BLaER1 treated with 17β-estradiol and CSF1 and Interleukin-3, amounts not matched to agents 10 nM and 100 nM (cell line): Measurements from ENCODE around the gene CPHXL2.

Experiments
- H3K27ac ChIP-seq, 11 experiments: shearing (Covaris generic); formaldehyde crosslinking; 2 replicates each; pipeline ENCODE4 v1.8.1; 2022
- H3K27me3 ChIP-seq, 11 experiments: shearing (Covaris generic); formaldehyde crosslinking; 2 replicates each; pipeline ENCODE4 v1.8.1; 2022
- H3K36me3 ChIP-seq, 11 experiments: shearing (Covaris generic); formaldehyde crosslinking; 2 replicates each; pipeline ENCODE4 v1.8.1; 2022
- H3K4me1 ChIP-seq, 10 experiments: shearing (Covaris generic); formaldehyde crosslinking; 2 replicates each; pipeline ENCODE4 v1.8.1; 2022
- H3K4me2 ChIP-seq, 11 experiments: shearing (Covaris generic); formaldehyde crosslinking; 2 replicates each; pipeline ENCODE4 v1.8.1; 2022
- H3K4me3 ChIP-seq, 10 experiments: shearing (Covaris generic); formaldehyde crosslinking; 2 replicates each; pipeline ENCODE4 v1.8.1; 2022
- H3K9ac ChIP-seq, 11 experiments: shearing (Covaris generic); formaldehyde crosslinking; 2 replicates each; pipeline ENCODE4 v1.8.1; 2022
- H3K9me3 ChIP-seq, 11 experiments: shearing (Covaris generic); formaldehyde crosslinking; replicated peaks in 1 of 11; 2 replicates each; pipeline ENCODE4 v1.8.1; 2022
- H4K20me1 ChIP-seq, 11 experiments: shearing (Covaris generic); formaldehyde crosslinking; 2 replicates each; pipeline ENCODE4 v1.8.1; 2022
- Cebpa-rat ChIP-seq, 11 experiments: shearing (Covaris generic); IDR thresholded peaks; 2 replicates each; pipeline ENCODE4 v1.8.1; 2022

CPHXL2 gene

DNA sequence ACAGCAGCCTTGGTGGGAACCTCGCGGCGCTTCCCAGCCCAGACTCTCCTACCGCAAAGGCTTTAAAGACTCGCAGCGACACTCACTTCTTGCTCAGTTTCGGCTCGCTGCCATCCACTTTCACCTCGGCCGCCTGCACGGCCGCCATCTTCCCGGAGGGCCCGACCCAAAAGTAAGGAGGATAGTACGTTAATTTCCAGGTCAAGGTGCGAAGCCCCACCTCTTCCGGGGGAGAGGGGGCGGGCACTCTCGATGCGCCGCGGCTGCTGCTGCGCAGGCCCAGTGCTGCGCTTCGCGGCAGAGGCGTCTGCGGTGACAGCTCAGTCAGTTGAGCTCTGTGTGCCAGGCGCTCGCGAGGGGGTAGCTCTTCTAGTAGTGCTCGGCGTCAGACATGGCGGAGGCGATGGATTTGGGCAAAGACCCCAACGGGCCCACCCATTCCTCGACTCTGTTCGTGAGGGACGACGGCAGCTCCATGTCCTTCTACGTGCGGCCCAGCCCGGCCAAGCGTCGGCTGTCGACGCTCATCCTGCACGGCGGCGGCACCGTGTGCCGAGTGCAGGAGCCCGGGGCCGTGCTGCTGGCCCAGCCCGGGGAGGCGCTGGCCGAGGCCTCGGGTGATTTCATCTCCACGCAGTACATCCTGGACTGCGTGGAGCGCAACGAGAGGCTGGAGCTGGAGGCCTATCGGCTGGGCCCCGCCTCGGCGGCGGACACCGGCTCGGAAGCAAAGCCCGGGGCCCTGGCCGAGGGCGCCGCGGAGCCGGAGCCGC, 29.1 kb downstream of the CPHXL2 start, which contains the start of the genes KARS1 and TERF2IP:
Gene KARS1, minus strand, starts transcription at position 174 of the 773 bp plus-strand sequence. Its CDS starts 26 bp downstream, at position 148.
Gene TERF2IP, plus strand, starts transcription at position 282 of the 773 bp plus-strand sequence. Its CDS starts 110 bp downstream, at position 392.
- Histone ChIP-seq H3K36me3 (peaks cover 25 to 58% (median 41%) of the 10 kb centered on the region in 11 experiments), H4K20me1 (peaks cover 37 to 86% (median 66%) of the 10 kb centered on the region in 11 experiments), H3K9ac (peak within 1 kb of the TSS; percentile 88 to 97 (median 93)), H3K27me3 (no peaks in the 10 kb centered on the region), H3K4me1 (peaks cover 45 to 58% (median 52%) of the 10 kb centered on the region in 10 experiments), H3K9me3 (no peaks in the 10 kb centered on the region), H3K4me3 (peak within 1 kb of the TSS; percentile 80 to 98 (median 94)), H3K4me2 (peak within 1 kb of the TSS; percentile 86 to 98 (median 93)), H3K27ac (peak within 1 kb of the TSS; percentile 85 to 96 (median 93))
- no peak for TF ChIP-seq Cebpa-rat (IDR thresholded peaks at IDR 0.05)

DNA sequence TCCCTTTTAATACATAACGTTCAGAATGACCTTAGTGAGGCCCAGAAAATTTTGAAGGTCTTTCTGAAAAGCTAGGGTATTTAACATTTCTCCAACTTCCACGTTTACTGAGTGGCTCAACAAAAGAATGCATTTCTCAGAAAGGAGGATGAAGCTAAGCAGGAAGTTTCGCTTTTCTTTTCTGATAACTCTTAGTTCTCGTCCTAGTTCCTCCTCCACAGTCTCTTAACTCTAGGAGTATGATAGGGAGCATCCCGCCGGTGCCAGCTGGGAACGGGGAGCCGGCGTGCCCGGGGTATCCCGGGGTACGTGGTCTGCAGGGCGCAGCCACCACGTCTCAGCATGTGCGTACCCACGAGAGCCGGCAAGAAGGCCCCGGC, 29.7 kb downstream of the CPHXL2 start:
- H3K4me1 ChIP-seq: peaks cover 45 to 52% (median 49%) of the 10 kb centered on the region in 10 experiments

DNA sequence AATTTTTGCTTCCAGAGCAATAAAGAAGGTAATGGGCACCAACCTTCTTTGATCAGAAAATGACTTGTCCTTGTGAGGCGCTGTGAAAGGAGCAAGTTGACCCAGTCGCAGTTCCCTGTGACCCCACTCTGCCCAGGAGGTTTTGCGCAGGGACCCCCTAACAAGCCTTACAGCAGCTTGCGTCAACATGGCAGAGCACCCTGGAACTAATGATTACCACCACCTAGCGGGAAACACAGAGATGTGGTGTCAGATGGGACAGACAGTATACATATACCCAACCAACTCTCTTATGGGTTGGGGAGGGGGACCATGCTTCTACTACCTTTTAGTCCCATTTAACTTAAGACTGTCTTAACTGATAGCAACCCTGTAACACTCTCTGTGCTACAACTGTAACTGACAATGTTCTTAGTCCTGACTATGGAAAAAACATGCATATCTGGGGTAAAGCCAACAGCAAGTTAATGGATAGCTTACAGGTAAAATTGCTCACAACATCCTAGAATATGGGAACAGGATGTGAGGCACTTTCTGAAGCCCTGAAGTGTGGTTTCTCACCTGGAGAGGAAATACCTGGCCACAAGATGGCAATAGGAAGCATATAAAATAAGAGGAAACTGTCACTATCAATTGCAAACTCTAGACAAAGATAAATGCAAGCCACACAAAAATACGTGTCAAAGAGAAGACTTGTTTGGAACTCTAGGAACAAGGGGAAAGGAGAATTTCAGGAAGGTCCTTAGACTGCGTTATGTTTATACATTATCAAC, 32.4 kb downstream of the CPHXL2 start:
- TF ChIP-seq Cebpa-rat (IDR thresholded peaks at IDR 0.05): no peak
- Histone ChIP-seq H3K4me1 (peaks cover 22 to 28% (median 26%) of the 10 kb centered on the region in 10 experiments), H3K9me3 (no peaks in the 10 kb centered on the region), H3K27me3 (no peaks in the 10 kb centered on the region), H3K36me3 (peaks cover 57 to 69% (median 66%) of the 10 kb centered on the region in 11 experiments), H3K27ac (no peak overlapping the region), H3K4me3 (no peak overlapping the region), H3K9ac (no peak overlapping the region), H4K20me1 (peaks cover 9 to 86% (median 66%) of the 10 kb centered on the region in 11 experiments; a peak in 21 of 22 replicates), H3K4me2 (peak overlapping the region in 9 of 11 experiments; percentile 85 to 96 (median 92); a peak in 10 of 22 replicates)

More for the DNA sequence above, 29.7 kb downstream of the CPHXL2 start:
- H3K9me3 ChIP-seq: no peaks in the 10 kb centered on the region
- H4K20me1 ChIP-seq: peaks cover 35 to 86% (median 66%) of the 10 kb centered on the region in 11 experiments
- H3K27me3 ChIP-seq: no peaks in the 10 kb centered on the region
- H3K27ac ChIP-seq: peak overlapping the region; percentile 85 to 96 (median 93); a peak in 21 of 22 replicates
- peak overlapping the region; percentile 88 to 97 (median 93) for H3K9ac ChIP-seq
- peak overlapping the region; percentile 80 to 98 (median 94) for H3K4me3 ChIP-seq
- peak overlapping the region; percentile 85 to 96 (median 92) for H3K4me2 ChIP-seq
- no peak for TF ChIP-seq Cebpa-rat (IDR thresholded peaks at IDR 0.05)
- peaks cover 30 to 58% (median 46%) of the 10 kb centered on the region in 11 experiments for H3K36me3 ChIP-seq

DNA sequence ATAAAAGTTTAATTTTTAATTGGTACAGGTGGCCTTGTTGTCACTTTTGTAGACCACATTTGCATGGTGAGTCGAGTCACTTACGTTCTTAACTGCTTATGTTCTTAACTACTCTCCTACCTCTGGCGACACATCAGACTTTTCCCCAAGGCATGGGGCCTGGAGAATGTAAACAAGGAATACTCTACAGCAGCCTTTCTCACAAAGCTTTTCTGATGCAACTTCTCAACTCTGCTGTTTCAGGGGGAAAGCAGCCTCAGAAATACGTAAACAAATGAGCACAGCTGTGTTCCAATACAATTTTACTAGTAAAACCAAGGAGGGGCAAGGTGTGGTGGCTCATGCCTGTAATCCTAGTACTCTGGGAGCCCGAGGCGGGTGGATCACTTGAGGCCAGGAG, 36.2 kb downstream of the CPHXL2 start:
- H3K27me3 ChIP-seq: no peaks in the 10 kb centered on the region
- H3K36me3 ChIP-seq: peaks cover 95 to 100% (median 100%) of the 10 kb centered on the region in 11 experiments
- no peak overlapping the region for H3K27ac ChIP-seq
- no peak overlapping the region for H3K4me2 ChIP-seq
- H3K9me3 ChIP-seq: no peaks in the 10 kb centered on the region
- H3K4me3 ChIP-seq: no peak overlapping the region
- peaks cover 7 to 98% (median 96%) of the 10 kb centered on the region in 11 experiments; a peak in 21 of 22 replicates for H4K20me1 ChIP-seq
- no peak overlapping the region for H3K9ac ChIP-seq
- no peak for TF ChIP-seq Cebpa-rat (IDR thresholded peaks at IDR 0.05)
- H3K4me1 ChIP-seq: peaks cover 10 to 17% (median 14%) of the 10 kb centered on the region in 10 experiments

DNA sequence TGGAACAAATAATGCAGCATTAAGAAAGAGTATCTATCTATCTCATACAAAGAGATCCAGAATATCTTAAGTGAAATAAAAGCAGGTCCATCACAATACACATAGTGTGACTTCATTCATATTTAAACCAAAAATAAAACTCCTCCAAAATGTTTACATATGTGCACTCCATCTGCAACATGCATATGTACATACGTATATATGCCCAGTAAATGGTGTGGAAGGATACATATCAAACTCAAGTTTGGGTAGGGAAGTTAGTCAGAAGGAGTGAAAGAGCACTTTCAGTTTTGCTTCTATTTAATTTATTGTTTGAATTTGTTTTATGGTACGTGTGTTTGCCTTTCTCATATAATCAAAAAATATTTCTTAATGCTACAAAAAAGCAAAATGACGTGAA, 41.8 kb downstream of the CPHXL2 start:
- Histone ChIP-seq H3K27me3 (no peaks in the 10 kb centered on the region), H3K9ac (no peak overlapping the region)

DNA sequence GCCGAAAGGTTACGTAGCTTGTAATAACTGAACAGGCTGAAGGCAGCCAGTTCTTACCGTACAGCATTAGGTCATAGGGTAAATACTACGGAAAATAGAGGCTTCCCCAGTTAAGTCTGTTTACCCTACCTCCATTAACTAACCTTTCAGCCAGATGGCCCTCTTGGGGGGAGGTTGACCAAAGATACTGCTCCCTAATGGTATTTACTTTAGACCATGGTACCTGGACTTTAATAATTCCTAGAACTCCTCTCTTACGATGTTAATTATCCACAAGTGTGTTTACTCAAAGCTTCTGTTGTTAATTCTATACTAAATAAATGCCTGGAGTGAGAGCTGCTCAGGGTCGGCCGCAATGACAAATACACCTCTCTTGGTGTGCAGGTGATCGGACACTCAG, 44.0 kb downstream of the CPHXL2 start:
- H3K36me3 ChIP-seq: peaks cover 100% of the 10 kb centered on the region in 11 experiments
- no peak overlapping the region for H3K4me3 ChIP-seq
- H3K27ac ChIP-seq: no peak overlapping the region
- no peak overlapping the region for H3K9ac ChIP-seq
- H4K20me1 ChIP-seq: peaks cover 0 to 84% (median 40%) of the 10 kb centered on the region in 11 experiments; a peak in 18 of 22 replicates
- no peaks in the 10 kb centered on the region for H3K27me3 ChIP-seq
- no peak for TF ChIP-seq Cebpa-rat (IDR thresholded peaks at IDR 0.05)
- H3K9me3 ChIP-seq: no peaks in the 10 kb centered on the region
- H3K4me2 ChIP-seq: no peak overlapping the region
- peaks cover 12 to 23% (median 17%) of the 10 kb centered on the region in 10 experiments for H3K4me1 ChIP-seq

More for the DNA sequence above, 41.8 kb downstream of the CPHXL2 start:
- Histone ChIP-seq H4K20me1 (peaks cover 0 to 86% (median 45%) of the 10 kb centered on the region in 11 experiments; a peak in 18 of 22 replicates), H3K9me3 (no peaks in the 10 kb centered on the region), H3K36me3 (peaks cover 99 to 100% (median 100%) of the 10 kb centered on the region in 11 experiments), H3K4me2 (no peak overlapping the region), H3K4me1 (peaks cover 0 to under 1% (median 0%) of the 10 kb centered on the region in 10 experiments; a peak in 2 of 20 replicates), H3K27ac (no peak overlapping the region), H3K4me3 (no peak overlapping the region)
- TF ChIP-seq Cebpa-rat (IDR thresholded peaks at IDR 0.05): no peak

DNA sequence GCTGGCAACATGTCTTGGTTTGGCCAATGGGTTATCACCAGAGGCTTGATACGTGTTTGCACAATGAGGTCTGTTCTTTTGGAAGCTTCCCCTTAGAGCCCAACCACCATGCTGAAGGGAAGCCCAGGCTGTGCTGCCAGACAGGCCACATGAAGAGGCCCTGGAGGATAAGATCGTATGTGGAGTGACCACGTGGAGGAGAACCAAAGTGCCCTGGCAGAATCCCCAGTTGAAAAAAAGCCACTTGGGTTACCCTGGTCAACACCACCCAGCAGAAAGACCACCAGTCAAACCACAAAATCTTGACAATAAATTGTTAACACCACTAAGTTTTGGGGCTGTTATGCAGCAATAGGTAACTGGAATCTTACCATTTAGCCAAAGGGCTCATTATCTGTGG, 46.8 kb downstream of the CPHXL2 start:
- Histone ChIP-seq H3K4me3 (no peak overlapping the region), H3K27ac (no peak overlapping the region), H3K9me3 (no peaks in the 10 kb centered on the region), H3K36me3 (peaks cover 96 to 100% (median 100%) of the 10 kb centered on the region in 11 experiments), H3K9ac (no peak overlapping the region), H3K27me3 (no peaks in the 10 kb centered on the region), H4K20me1 (peaks cover 0 to 59% (median 23%) of the 10 kb centered on the region in 11 experiments; a peak in 13 of 22 replicates), H3K4me2 (no peak overlapping the region), H3K4me1 (peaks cover 24 to 44% (median 33%) of the 10 kb centered on the region in 10 experiments)
- no peak for TF ChIP-seq Cebpa-rat (IDR thresholded peaks at IDR 0.05)

DNA sequence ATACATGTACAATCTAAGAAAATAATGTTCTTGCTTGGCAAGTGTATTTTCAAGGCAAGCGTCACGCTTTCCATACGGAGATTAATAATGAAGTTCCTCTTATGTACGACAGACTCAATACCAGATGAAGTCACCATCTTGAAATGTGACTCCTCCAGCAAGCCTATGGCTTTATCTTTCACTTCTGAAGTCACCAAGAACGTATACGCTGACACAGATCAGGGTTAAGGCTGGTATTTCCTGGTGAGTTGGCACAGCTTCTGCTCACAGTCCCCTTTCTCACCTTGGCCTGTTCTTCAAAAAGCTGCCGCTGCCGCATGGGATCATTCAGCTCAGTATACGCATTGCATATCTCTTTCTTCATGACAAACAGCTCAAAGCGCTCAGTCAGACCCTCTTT, 47.7 kb downstream of the CPHXL2 start:
- H3K9me3 ChIP-seq: no peaks in the 10 kb centered on the region
- peak overlapping the region in 10 of 11 experiments; percentile 55 to 81 (median 70); a peak in 17 of 22 replicates for H3K4me2 ChIP-seq
- H3K4me1 ChIP-seq: peaks cover 24 to 53% (median 38%) of the 10 kb centered on the region in 10 experiments
- no peak overlapping the region for H3K4me3 ChIP-seq
- peaks cover 0 to 53% (median 23%) of the 10 kb centered on the region in 11 experiments; a peak in 13 of 22 replicates for H4K20me1 ChIP-seq
- no peak overlapping the region for H3K9ac ChIP-seq
- H3K27me3 ChIP-seq: no peaks in the 10 kb centered on the region
- peaks cover 86 to 100% (median 99%) of the 10 kb centered on the region in 11 experiments for H3K36me3 ChIP-seq
- no peak for TF ChIP-seq Cebpa-rat (IDR thresholded peaks at IDR 0.05)
- no peak overlapping the region for H3K27ac ChIP-seq
